HepG2 (cell line): ENCODE data around the gene OSBPL2. TPM values are rescaled to one million over a fixed set of nuclear protein-coding genes. Genes with fewer than 3 reads are reported as not detected.

Experiments
- ATAC-seq: fragments of 200-7000 bp; cut with Tn5 transposase; 3 replicates; pipeline ENCODE4 v1.9.1; 2020; ENCODE audit warnings: mild to moderate bottlenecking, moderate library complexity
- BruUV-seq: library from RNA; stranded (reverse); fragments of 400-500 nt; replicated peaks from 2 replicates; lab custom pipeline; 2021; lab: Mats Ljungman, UMichigan
- CTCF ChIA-PET: fragments of 300-600 bp; formaldehyde crosslinking; extraction: SDS; loops from one replicate; lab custom pipeline; 2021; ENCODE audit warnings: low total read pairs, inconsistent platforms, low intra/inter-chr PET ratio; lab: Yijun Ruan, JAX
- POLR2A ChIA-PET: fragments of 350-600 bp; sonication (Branson Sonifier 250); formaldehyde crosslinking; loops from one replicate; lab custom pipeline; 2020; ENCODE audit warnings: antibody characterized with exemption, inconsistent platforms; lab: Yijun Ruan, JAX
- DNase-seq: peaks from one replicate; pipeline ENCODE4 v3.0.0-alpha.2; 2015; ENCODE audit warnings: low spot score
- FAIRE-seq: peaks from 3 replicates; lab custom pipeline; 2011; peaks lifted over from hg19 to GRCh38; lab: Jason Lieb, UNC
- H2AFZ ChIP-seq: one replicate; pipeline ENCODE4 v1.6.1; 2011; ENCODE audit warnings: low read length, inconsistent platforms
- H3K27ac ChIP-seq: fragments of 300-600 bp; 3 replicates; pipeline ENCODE4 v1.8.0; 2011; ENCODE audit warnings: mixed run types, mild to moderate bottlenecking, mixed read lengths, low read length, inconsistent platforms; ENCODE audit not compliant: insufficient read depth; ENCODE audit errors: extremely low read length
- H3K27me3 ChIP-seq, 2 experiments: fragments of 200-600 bp in 1 of 2; 2 replicates in 1 of 2; 3 replicates in 1 of 2; pipeline versions ENCODE4 v1.6.0 to v1.8.0; 2011; ENCODE audit warnings: low read length in 2 of 2, mild to moderate bottlenecking in 2 of 2, moderate library complexity in 2 of 2, inconsistent platforms in 1 of 2; ENCODE audit not compliant: insufficient read depth in 2 of 2, control insufficient read depth in 1 of 2
- H3K36me3 ChIP-seq, 2 experiments: fragments of 200-600 bp in 1 of 2; replicated peaks in 1 of 2; 2 replicates in 1 of 2; 3 replicates in 1 of 2; pipeline versions ENCODE4 v1.5.1 to v1.8.0; 2011; ENCODE audit warnings: low read length in 2 of 2, inconsistent platforms in 1 of 2; ENCODE audit not compliant: insufficient read depth in 2 of 2, control insufficient read depth in 1 of 2
- H3K4me1 ChIP-seq: 2 replicates; pipeline ENCODE4 v1.5.1; 2012; ENCODE audit warnings: low read length, inconsistent platforms; ENCODE audit not compliant: insufficient read depth
- H3K4me2 ChIP-seq: 2 replicates; pipeline ENCODE4 v1.6.0; 2011; ENCODE audit warnings: low read depth, low read length, inconsistent platforms
- H3K4me3 ChIP-seq, 3 experiments: fragments of 200-600 bp in 1 of 3; sonication (generic), shearing (Covaris generic) in 1 of 3; replicated peaks in 1 of 3; 2 replicates each; pipeline ENCODE4 v1.5.1; 2011 to 2016; ENCODE audit warnings: low read length in 3 of 3, inconsistent platforms in 2 of 3, low read depth in 2 of 3, mild to moderate bottlenecking in 2 of 3, control low read depth in 1 of 3, mixed read lengths in 1 of 3; ENCODE audit not compliant: insufficient read depth in 1 of 3
- H3K79me2 ChIP-seq: one replicate; pipeline ENCODE4 v1.6.1; 2011; ENCODE audit warnings: low read length, inconsistent platforms; ENCODE audit not compliant: insufficient read depth
- H3K9ac ChIP-seq: 2 replicates; pipeline ENCODE4 v1.6.0; 2011; ENCODE audit warnings: mild to moderate bottlenecking, low read depth, low read length, inconsistent platforms; ENCODE audit not compliant: insufficient read depth
- H3K9me3 ChIP-seq: 2 replicates; pipeline ENCODE4 v1.5.1; 2012; ENCODE audit warnings: mild to moderate bottlenecking, low read length
- H4K20me1 ChIP-seq: 2 replicates; pipeline ENCODE4 v1.6.0; 2011; ENCODE audit warnings: inconsistent platforms, mild to moderate bottlenecking, low read length, moderate library complexity; ENCODE audit not compliant: insufficient read depth
- AKNA ChIP-seq: sonication (generic); formaldehyde crosslinking; IDR thresholded peaks from 2 replicates; pipeline ENCODE4 v1.4.0; 2020; ENCODE audit warnings: missing genetic modification reagents, borderline replicate concordance
- DR1 ChIP-seq: sonication (generic); formaldehyde crosslinking; IDR thresholded peaks from 2 replicates; pipeline ENCODE4 v1.8.0; 2021; ENCODE audit warnings: mild to moderate bottlenecking, missing genetic modification reagents, inconsistent platforms
- SSRP1 ChIP-seq: IDR thresholded peaks from 2 replicates; pipeline ENCODE4 v1.6.1; 2016; ENCODE audit warnings: control low read depth
- XBP1 ChIP-seq: sonication (generic); formaldehyde crosslinking; IDR thresholded peaks from 2 replicates; pipeline ENCODE4 v1.5.0; 2020; ENCODE audit warnings: missing genetic modification reagents
- ZFP37 ChIP-seq: sonication (generic); formaldehyde crosslinking; IDR thresholded peaks from 2 replicates; pipeline ENCODE4 v1.4.0; 2020; ENCODE audit warnings: missing genetic modification reagents, borderline replicate concordance
- ZNF101 ChIP-seq: sonication (generic); formaldehyde crosslinking; IDR thresholded peaks from 2 replicates; pipeline ENCODE4 v1.4.0; 2020; ENCODE audit warnings: mild to moderate bottlenecking, low read depth, missing genetic modification reagents, borderline replicate concordance
- WGBS: methylation state at CpG from one replicate; pipeline ENCODE4 v1.1.6; 2017; ENCODE audit warnings: low lambda C conversion rate; 5-methylcytosine and 5-hydroxymethylcytosine counted together
- in situ Hi-C: cut with HindIII; loops from 2 replicates; pipeline ENCODE4 v1.10.0; 2017; ENCODE audit warnings: low pct_unique_long_range_greater_than_20kb; ENCODE audit not compliant: extremely low pct_ligation_motif_present
- intact Hi-C: fragments of 100-400 bp; cut with micrococcal nuclease; formaldehyde crosslinking; loops from one replicate; pipeline ENCODE4 v1.10.0; 2022; ENCODE audit not compliant: unreplicated experiment
- polyA plus RNA-seq, 8 experiments: library from polyadenylated mRNA; depleted of rRNA in 3 of 8; stranded (reverse) in 7 of 8; unstranded in 1 of 8; fragments of >200 nt; fragmentation: Illumina TruSeq in 4 of 8; extraction: Trizol in 4 of 8; gene quantifications; 2 replicates each; pipeline versions ENCODE4 v1.2.1 to v1.2.3, GENCODE V29; 2011 to 2016; ENCODE audit warnings: low read depth in 4 of 8, missing spikeins in 1 of 8, mixed read lengths in 1 of 8; ENCODE audit not compliant: insufficient read depth in 1 of 8
- total RNA-seq, 5 experiments: library from RNA; depleted of rRNA; stranded (reverse); fragments of >200 nt; fragmentation: Illumina TruSeq; extraction: Trizol; gene quantifications; 2 replicates each; pipeline ENCODE4 v1.2.3, GENCODE V29; 2016; ENCODE audit warnings: low read depth in 1 of 5
- TF ChIP-seq, protein P1 (sequence below): sonication (generic); formaldehyde crosslinking; conservative IDR thresholded peaks from 2 replicates; pipeline ENCODE4 v1.5.0; 2020; ENCODE audit warnings: missing genetic modification reagents

Gene OSBPL2
- total and polyA plus RNA-seq, 2 of the 13 experiments (the other 11 are each of a cell fraction or from before 2014, with no cell fraction given) = 18.5 to 37.4 TPM

DNA sequence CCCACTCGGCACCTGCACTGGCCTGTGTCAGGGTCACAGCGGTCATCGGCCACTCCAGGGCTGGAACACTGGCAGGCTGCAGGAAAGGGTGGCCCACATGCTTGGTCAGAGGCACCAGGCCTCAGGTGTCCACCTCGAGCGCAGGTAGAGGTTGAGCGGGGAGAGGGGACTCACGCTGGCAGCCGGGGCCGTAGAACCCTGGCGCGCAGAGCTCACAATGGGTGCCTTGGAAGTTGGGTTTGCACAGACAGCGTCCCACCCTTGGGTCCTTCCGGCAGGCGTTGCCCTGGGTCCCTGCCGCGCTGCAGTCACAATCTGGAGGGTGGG, 99.9 kb downstream of the OSBPL2 start:
- Histone ChIP-seq H3K79me2 (no peaks in the 10 kb centered on the region), H3K27me3 (no peaks in the 10 kb centered on the region), H3K27ac (no peak overlapping the region), H4K20me1 (no peaks in the 10 kb centered on the region; the same call in 1 of the 2 replicates), H3K9me3 (no peaks in the 10 kb centered on the region), H2AFZ (no peak overlapping the region), H3K9ac (no peak overlapping the region), H3K4me3 (no peak overlapping the region), H3K36me3 (peaks cover 45 to 66% of the 10 kb centered on the region in 2 experiments), H3K4me1 (peaks cover 20% of the 10 kb centered on the region), H3K4me2 (no peak overlapping the region)
- DNase-seq (no peak), FAIRE-seq (no peak), ATAC-seq (no peak)
- intact Hi-C loops = no loop called here
- no peak for TF ChIP-seq ZFP37 (CRISPR knock-in tag)
- TF ChIP-seq, protein P1, sequence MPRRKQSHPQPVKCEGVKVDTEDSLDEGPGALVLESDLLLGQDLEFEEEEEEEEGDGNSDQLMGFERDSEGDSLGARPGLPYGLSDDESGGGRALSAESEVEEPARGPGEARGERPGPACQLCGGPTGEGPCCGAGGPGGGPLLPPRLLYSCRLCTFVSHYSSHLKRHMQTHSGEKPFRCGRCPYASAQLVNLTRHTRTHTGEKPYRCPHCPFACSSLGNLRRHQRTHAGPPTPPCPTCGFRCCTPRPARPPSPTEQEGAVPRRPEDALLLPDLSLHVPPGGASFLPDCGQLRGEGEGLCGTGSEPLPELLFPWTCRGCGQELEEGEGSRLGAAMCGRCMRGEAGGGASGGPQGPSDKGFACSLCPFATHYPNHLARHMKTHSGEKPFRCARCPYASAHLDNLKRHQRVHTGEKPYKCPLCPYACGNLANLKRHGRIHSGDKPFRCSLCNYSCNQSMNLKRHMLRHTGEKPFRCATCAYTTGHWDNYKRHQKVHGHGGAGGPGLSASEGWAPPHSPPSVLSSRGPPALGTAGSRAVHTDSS (CRISPR knock-in tag) = no peak
- TF ChIP-seq DR1 (CRISPR knock-in tag) = no peak
- no peak for TF ChIP-seq ZNF101 (CRISPR knock-in tag)
- TF ChIP-seq SSRP1 (CRISPR knock-in tag) = no peak
- no peak for TF ChIP-seq XBP1
- no peak for TF ChIP-seq AKNA (CRISPR knock-in tag)
- in situ Hi-C loops = no loop called here
- WGBS = 98% methylated on average over 16 of the region's 16 CpGs
- POLR2A ChIA-PET = interaction anchor here (1.8 kb wide), 1 partner anchor 28 kb away, joined by 7 read pairs; no protein-coding TSS in a partner anchor
- CTCF ChIA-PET = no interaction called here
- BruUV-seq = no TSS peak
